Ishikawa (cell line): ENCODE data around the gene ZNF157.

ENCODE experiments used
- CEBPB ChIP-seq: IDR thresholded peaks from 2 replicates; pipeline ENCODE4 v1.6.1; 2012
- FOXM1 ChIP-seq: IDR thresholded peaks from 2 replicates; pipeline ENCODE4 v1.6.1; 2012; ENCODE audit warnings: low read depth, borderline replicate concordance
- YY1 ChIP-seq: IDR thresholded peaks from 2 replicates; pipeline ENCODE4 v1.6.1; 2012; ENCODE audit warnings: low read depth
- TF ChIP-seq, protein P1 (sequence below): IDR thresholded peaks from 2 replicates; pipeline ENCODE4 v1.6.1; 2012; ENCODE audit warnings: low read depth, mild to moderate bottlenecking

DNA sequence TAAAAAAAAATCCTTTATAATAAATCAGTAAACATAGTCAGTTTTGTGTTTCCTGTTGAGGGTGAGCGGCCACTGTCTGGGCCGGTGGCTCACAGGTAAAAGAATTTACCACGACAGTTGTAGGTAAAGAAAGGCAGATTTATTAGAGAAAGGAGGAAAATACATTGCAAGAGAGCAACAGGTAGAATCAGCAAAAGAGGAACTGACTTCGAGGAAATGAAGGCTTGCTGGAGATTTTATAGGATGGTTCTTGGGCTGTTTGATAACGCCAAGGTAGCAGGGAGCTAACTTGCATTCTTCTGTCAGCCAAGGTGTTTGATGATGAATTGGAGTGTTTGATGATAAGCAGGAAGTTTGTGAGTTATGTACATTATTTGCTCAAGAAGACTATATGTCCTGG, 2.8 kb downstream of the ZNF157 start:
- TF ChIP-seq FOXM1 (no peak), CEBPB (no peak), YY1 (no peak)
- TF ChIP-seq, protein P1, sequence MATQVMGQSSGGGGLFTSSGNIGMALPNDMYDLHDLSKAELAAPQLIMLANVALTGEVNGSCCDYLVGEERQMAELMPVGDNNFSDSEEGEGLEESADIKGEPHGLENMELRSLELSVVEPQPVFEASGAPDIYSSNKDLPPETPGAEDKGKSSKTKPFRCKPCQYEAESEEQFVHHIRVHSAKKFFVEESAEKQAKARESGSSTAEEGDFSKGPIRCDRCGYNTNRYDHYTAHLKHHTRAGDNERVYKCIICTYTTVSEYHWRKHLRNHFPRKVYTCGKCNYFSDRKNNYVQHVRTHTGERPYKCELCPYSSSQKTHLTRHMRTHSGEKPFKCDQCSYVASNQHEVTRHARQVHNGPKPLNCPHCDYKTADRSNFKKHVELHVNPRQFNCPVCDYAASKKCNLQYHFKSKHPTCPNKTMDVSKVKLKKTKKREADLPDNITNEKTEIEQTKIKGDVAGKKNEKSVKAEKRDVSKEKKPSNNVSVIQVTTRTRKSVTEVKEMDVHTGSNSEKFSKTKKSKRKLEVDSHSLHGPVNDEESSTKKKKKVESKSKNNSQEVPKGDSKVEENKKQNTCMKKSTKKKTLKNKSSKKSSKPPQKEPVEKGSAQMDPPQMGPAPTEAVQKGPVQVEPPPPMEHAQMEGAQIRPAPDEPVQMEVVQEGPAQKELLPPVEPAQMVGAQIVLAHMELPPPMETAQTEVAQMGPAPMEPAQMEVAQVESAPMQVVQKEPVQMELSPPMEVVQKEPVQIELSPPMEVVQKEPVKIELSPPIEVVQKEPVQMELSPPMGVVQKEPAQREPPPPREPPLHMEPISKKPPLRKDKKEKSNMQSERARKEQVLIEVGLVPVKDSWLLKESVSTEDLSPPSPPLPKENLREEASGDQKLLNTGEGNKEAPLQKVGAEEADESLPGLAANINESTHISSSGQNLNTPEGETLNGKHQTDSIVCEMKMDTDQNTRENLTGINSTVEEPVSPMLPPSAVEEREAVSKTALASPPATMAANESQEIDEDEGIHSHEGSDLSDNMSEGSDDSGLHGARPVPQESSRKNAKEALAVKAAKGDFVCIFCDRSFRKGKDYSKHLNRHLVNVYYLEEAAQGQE: no peak
